HG03565 (cell line): ENCODE data around the gene ZIC2.
"Not testable (repeated sequence)": the region's sequence is repeated elsewhere in the genome, so short reads cannot be mapped to it uniquely, and the experiment has no call there.

Experiments used
- ATAC-seq: cut with Tn5 transposase; IDR thresholded peaks from one replicate; pipeline ENCODE4 v1.9.1; 2021; ENCODE audit warnings: mild to moderate bottlenecking, moderate library complexity; ENCODE audit not compliant: unreplicated experiment

The ZIC2 gene

GRCh38 chr13:99998261-99998660 is 16.7 kb downstream of the ZIC2 start:
- no peak for ATAC-seq

DNA sequence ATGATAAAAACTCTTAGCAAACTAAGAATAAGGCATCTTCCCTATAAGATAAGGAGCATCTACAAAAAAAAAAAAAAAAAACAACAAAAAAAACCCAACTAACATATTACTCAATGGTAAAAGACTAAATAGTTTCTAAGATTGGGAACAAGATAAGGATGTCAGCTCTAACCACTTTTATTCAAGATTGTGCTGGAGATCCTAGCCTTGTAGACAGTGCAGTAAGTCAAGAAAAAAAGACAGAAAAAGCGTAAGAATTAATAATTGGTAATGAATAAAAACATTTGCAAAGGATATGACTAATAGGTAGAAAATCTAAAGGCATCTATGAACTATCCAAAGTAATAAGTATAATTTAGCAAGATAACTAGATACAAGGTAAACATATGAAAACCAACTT is 33.0 kb downstream of the ZIC2 start:
- no peak for ATAC-seq

- ATAC-seq = no peak
Measured at GRCh38 chr13:100019780-100020356, 38.3 kb downstream of the ZIC2 start.

DNA sequence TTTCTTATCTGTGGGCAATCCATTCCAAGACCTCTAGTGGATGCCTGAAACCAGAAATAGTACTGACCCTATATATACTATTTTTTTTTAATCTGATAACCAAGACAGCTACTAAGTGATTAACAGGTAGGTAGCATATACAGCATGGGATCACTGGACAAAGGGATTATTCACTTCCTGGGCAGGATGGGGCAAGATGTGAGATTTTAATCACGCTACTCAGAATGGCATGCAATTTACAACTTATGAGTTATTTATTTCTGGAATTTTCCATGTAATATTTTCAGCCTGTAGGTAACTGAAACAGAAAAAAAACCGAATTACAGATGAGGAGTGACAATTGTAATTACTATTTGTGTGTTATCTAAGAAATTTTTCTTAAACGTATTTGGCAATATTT is 41.2 kb downstream of the ZIC2 start:
- ATAC-seq = no peak

DNA sequence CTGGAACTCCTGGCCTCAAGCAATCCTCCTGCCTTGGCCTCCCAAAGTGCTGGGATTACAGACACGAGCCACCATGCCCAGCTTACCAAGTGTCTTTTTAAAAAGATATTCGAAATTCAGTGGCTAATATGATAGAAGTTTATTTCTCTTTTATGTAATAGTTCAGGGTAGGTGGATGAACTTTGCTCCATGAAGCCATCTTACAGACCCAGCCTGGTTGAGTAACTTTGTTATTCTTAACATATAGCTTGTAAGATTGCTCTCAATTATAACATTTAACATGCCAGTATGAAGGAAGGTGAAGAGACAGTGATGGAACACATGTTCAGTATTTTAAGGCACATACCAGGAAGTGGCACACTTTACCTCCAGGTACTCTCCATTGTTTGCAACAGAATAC is 42.4 kb downstream of the ZIC2 start:
- no peak for ATAC-seq

- no peak for ATAC-seq
Measured at GRCh38 chr13:100029933-100030332, 48.3 kb downstream of the ZIC2 start.

GRCh38 chr13:100032642-100033041 is 51.1 kb downstream of the ZIC2 start:
- not testable (repeated sequence) for ATAC-seq

GRCh38 chr13:100035936-100036335 is 54.4 kb downstream of the ZIC2 start:
- no peak for ATAC-seq
